Neural progenitor cell (in vitro differentiated cells): Measurements from ENCODE around the gene CCDC60. TPM values are rescaled to one million over a fixed set of nuclear protein-coding genes. Genes with fewer than 3 reads are reported as not detected.

Source experiments
- DNase-seq: peaks from one replicate; pipeline ENCODE4 v3.0.0-alpha.2; 2016; ENCODE audit warnings: low spot score
- H2AFZ ChIP-seq: fragments of 200-600 bp; sonication (generic); replicated peaks from 2 replicates; pipeline ENCODE4 v1.6.1; 2016; ENCODE audit warnings: antibody characterized with exemption
- H3F3A ChIP-seq: fragments of 200-600 bp; sonication (generic); 2 replicates; pipeline ENCODE4 v1.6.1; 2016; ENCODE audit warnings: antibody characterized with exemption, low read depth
- H3K27ac ChIP-seq: fragments of 200-600 bp; sonication (generic); 2 replicates; pipeline ENCODE4 v1.5.1; 2016; ENCODE audit warnings: mild to moderate bottlenecking
- H3K27me3 ChIP-seq: fragments of 200-600 bp; sonication (generic); 2 replicates; pipeline ENCODE4 v1.6.1; 2016; ENCODE audit warnings: mild to moderate bottlenecking, moderate library complexity
- H3K36me3 ChIP-seq: fragments of 200-600 bp; sonication (generic); 2 replicates; pipeline ENCODE4 v1.5.1; 2016
- H3K4me1 ChIP-seq: fragments of 200-600 bp; sonication (generic); 2 replicates; pipeline ENCODE4 v1.6.1; 2016; ENCODE audit warnings: mixed run types
- H3K4me2 ChIP-seq: fragments of 200-600 bp; sonication (generic); 2 replicates; pipeline ENCODE4 v1.6.1; 2016
- H3K4me3 ChIP-seq: fragments of 200-600 bp; sonication (generic); 2 replicates; pipeline ENCODE4 v1.5.1; 2016
- H3K79me2 ChIP-seq: fragments of 200-600 bp; sonication (generic); 2 replicates; pipeline ENCODE4 v1.6.1; 2016; ENCODE audit warnings: low read depth
- H3K9ac ChIP-seq: fragments of 200-600 bp; sonication (generic); 2 replicates; pipeline ENCODE4 v1.6.1; 2016
- H3K9me3 ChIP-seq: fragments of 200-600 bp; sonication (generic); 2 replicates; pipeline ENCODE4 v1.5.1; 2016; ENCODE audit warnings: low read depth
- H4K20me1 ChIP-seq: fragments of 200-600 bp; sonication (generic); 2 replicates; pipeline ENCODE4 v1.6.1; 2016; ENCODE audit warnings: low read depth
- H3K27ac Mint-ChIP-seq: 3 replicates; pipeline ENCODE4 v1.8.0; 2021; ENCODE audit warnings: mixed read lengths
- H3K27me3 Mint-ChIP-seq: 2 replicates; pipeline ENCODE4 v1.8.0; 2022; ENCODE audit warnings: low read depth, mild to moderate bottlenecking, inconsistent platforms, moderate library complexity, mixed read lengths; ENCODE audit not compliant: insufficient read depth
- H3K36me3 Mint-ChIP-seq: 3 replicates; pipeline ENCODE4 v1.8.0; 2021; ENCODE audit warnings: mixed read lengths
- H3K4me1 Mint-ChIP-seq: 3 replicates; pipeline ENCODE4 v1.8.0; 2021; ENCODE audit warnings: mixed read lengths
- H3K4me3 Mint-ChIP-seq: 3 replicates; pipeline ENCODE4 v1.8.0; 2021; ENCODE audit warnings: mild to moderate bottlenecking, moderate library complexity, mixed read lengths
- H3K9me3 Mint-ChIP-seq: 3 replicates; pipeline ENCODE4 v1.8.0; 2020; ENCODE audit warnings: mixed read lengths
- EZH2 ChIP-seq: fragments of 200-600 bp; sonication (generic); IDR thresholded peaks from 2 replicates; pipeline ENCODE4 v1.6.1; 2017; ENCODE audit warnings: antibody characterized with exemption, mild to moderate bottlenecking, moderate library complexity
- EZH2phosphoT487 ChIP-seq: fragments of 200-600 bp; sonication (generic); IDR thresholded peaks from 2 replicates; pipeline ENCODE4 v1.6.1; 2017; ENCODE audit warnings: antibody characterized with exemption
- total RNA-seq: library from RNA; depleted of rRNA; stranded (reverse); fragments of >200 nt; gene quantifications from 2 replicates; pipeline ENCODE4 v1.2.3, GENCODE V29; 2015; ENCODE audit warnings: low replicate concordance
- TF ChIP-seq, protein P1 (sequence below): fragments of 200-600 bp; sonication (generic); IDR thresholded peaks from 2 replicates; pipeline ENCODE4 v1.5.1; 2017; ENCODE audit warnings: antibody characterized with exemption, mild to moderate bottlenecking

Gene CCDC60
- total RNA-seq, 1 donor from 2014 or later: 4.6 TPM

DNA sequence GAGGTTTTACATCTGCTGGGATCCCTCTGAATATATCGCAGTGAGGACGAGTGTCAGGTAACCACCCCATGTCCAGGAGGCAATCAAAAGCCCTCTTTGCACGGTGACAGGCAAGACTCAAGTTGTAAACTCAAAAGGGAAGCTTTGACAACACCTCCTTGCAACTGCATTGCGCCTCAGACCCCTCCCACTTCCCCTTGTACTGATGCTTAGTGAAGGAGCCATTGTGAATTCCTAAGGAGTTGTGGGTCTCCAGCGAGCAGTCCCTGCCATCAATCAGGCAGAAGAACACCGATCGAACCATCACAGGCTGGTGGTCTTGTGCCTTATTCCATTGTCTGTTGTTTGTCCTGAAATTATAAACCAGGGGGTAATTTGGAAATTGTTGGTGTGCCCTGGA, 112.6 kb downstream of the CCDC60 start:
- Mint-ChIP-seq H3K9me3 (peaks cover 5% of the 10 kb centered on the region), H3K27ac (no peak overlapping the region), H3K27me3 (peaks cover 6% of the 10 kb centered on the region), H3K4me1 (peaks cover 8% of the 10 kb centered on the region), H3K4me3 (no peak overlapping the region), H3K36me3 (no peaks in the 10 kb centered on the region)
- Histone ChIP-seq H3K27me3 (peaks cover 12% of the 10 kb centered on the region), H3K4me3 (no peak overlapping the region), H3K4me1 (peaks cover 4% of the 10 kb centered on the region), H3K36me3 (no peaks in the 10 kb centered on the region), H3K79me2 (no peaks in the 10 kb centered on the region), H3F3A (no peaks in the 10 kb centered on the region), H3K4me2 (no peak overlapping the region), H2AFZ (peak overlapping the region; percentile 64), H3K9me3 (no peaks in the 10 kb centered on the region), H3K9ac (no peak overlapping the region), H4K20me1 (no peaks in the 10 kb centered on the region), H3K27ac (no peak overlapping the region)
- DNase-seq: peak; percentile 40
- TF ChIP-seq EZH2 (no peak), EZH2phosphoT487 (no peak)
- TF ChIP-seq, protein P1, sequence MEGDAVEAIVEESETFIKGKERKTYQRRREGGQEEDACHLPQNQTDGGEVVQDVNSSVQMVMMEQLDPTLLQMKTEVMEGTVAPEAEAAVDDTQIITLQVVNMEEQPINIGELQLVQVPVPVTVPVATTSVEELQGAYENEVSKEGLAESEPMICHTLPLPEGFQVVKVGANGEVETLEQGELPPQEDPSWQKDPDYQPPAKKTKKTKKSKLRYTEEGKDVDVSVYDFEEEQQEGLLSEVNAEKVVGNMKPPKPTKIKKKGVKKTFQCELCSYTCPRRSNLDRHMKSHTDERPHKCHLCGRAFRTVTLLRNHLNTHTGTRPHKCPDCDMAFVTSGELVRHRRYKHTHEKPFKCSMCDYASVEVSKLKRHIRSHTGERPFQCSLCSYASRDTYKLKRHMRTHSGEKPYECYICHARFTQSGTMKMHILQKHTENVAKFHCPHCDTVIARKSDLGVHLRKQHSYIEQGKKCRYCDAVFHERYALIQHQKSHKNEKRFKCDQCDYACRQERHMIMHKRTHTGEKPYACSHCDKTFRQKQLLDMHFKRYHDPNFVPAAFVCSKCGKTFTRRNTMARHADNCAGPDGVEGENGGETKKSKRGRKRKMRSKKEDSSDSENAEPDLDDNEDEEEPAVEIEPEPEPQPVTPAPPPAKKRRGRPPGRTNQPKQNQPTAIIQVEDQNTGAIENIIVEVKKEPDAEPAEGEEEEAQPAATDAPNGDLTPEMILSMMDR: no peak

DNA sequence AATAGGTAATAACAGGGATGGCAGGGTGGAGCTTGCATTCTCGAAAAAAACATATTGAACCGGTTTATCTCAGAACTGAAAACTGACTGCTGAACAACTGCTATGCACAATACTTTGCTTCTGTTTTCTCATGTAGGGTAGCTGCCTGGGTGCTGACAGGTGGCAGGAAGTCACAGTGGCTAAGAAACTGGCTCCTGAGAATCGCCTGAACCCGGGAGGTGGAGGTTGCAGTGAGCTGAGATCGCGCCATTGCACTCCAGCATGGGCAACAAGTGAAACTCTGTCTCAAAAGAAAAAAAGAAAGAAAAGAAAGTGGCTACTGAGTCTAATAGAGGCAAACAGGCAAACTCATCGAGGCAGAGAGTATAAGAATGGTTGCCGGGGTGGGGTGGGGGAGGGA, 113.1 kb downstream of the CCDC60 start:
- Histone ChIP-seq H3F3A (no peaks in the 10 kb centered on the region), H3K4me3 (no peak overlapping the region), H3K9ac (no peak overlapping the region), H3K27me3 (peaks cover 7% of the 10 kb centered on the region), H3K4me1 (peaks cover 4% of the 10 kb centered on the region), H3K9me3 (no peaks in the 10 kb centered on the region), H2AFZ (peak overlapping the region; percentile 64), H3K4me2 (no peak overlapping the region), H3K27ac (no peak overlapping the region), H3K79me2 (no peaks in the 10 kb centered on the region), H4K20me1 (no peaks in the 10 kb centered on the region), H3K36me3 (no peaks in the 10 kb centered on the region)
- no peak for DNase-seq
- Mint-ChIP-seq H3K4me3 (no peak overlapping the region), H3K27ac (no peak overlapping the region), H3K4me1 (peaks cover 8% of the 10 kb centered on the region), H3K27me3 (peaks cover 6% of the 10 kb centered on the region), H3K9me3 (peaks cover 5% of the 10 kb centered on the region), H3K36me3 (no peaks in the 10 kb centered on the region)
- no peak for TF ChIP-seq EZH2
- TF ChIP-seq, protein P1: no peak
- no peak for TF ChIP-seq EZH2phosphoT487

DNA sequence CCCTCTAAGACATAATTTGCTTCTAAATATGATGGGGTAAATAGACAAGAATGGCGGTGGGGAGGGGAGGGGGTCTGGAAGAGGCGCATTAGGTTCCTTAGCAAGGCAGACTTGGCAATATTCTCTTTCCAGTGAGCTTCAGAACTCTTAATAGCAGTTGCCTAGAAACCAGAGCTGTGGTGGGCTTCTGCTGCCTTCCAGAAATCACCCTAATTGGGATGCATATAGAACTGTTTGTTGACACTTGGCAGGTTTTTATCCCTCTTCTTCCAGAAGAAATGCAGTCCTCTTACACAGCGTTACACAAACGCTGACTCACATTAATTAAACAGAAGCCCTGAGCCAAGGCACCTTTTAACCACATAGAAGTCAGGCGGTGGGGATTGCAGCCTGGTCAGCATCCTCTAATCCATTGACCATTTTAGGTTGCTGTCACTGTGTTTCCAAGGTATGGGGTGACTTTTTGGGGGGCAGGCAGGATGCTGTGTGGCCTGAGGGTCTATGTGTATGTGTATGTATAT, 114.1 kb downstream of the CCDC60 start:
- no peak overlapping the region for H3K9ac ChIP-seq
- DNase-seq: no peak
- no peak overlapping the region for H3K27ac ChIP-seq
- H3K4me1 ChIP-seq: peaks cover 4% of the 10 kb centered on the region
- no peak overlapping the region for H2AFZ ChIP-seq
- no peaks in the 10 kb centered on the region for H3K36me3 ChIP-seq
- H3K79me2 ChIP-seq: no peaks in the 10 kb centered on the region
- Mint-ChIP-seq H3K4me3 (no peak overlapping the region), H3K9me3 (peaks cover 5% of the 10 kb centered on the region), H3K4me1 (peaks cover 8% of the 10 kb centered on the region), H3K36me3 (no peaks in the 10 kb centered on the region), H3K27ac (no peak overlapping the region), H3K27me3 (peaks cover 6% of the 10 kb centered on the region)
- H3K4me2 ChIP-seq: no peak overlapping the region
- no peaks in the 10 kb centered on the region for H3K9me3 ChIP-seq
- H3K4me3 ChIP-seq: no peak overlapping the region
- TF ChIP-seq EZH2phosphoT487: no peak
- TF ChIP-seq EZH2: no peak
- TF ChIP-seq, protein P1: no peak
- H3F3A ChIP-seq: no peaks in the 10 kb centered on the region
- H4K20me1 ChIP-seq: no peaks in the 10 kb centered on the region
- H3K27me3 ChIP-seq: no peaks in the 10 kb centered on the region
